ENCODE measurements around the gene ALG1L2. TPM values are rescaled to one million over a fixed set of nuclear protein-coding genes. Genes with fewer than 3 reads are reported as not detected.
"Not testable (repeated sequence)": the region's sequence is repeated elsewhere in the genome, so short reads cannot be mapped to it uniquely, and the experiment has no call there.

ALG1L2 gene
- total and polyA plus RNA-seq, 2 of the 8 experiments (the other 6 are each of a cell fraction or from before 2014, with no cell fraction given): 0.15 to 1.7 TPM

GRCh38 chr3:130122891-130123775 lies 41.5 kb downstream of the ALG1L2 start:
- H3K23me2 ChIP-seq (ENCODE audit: low read depth, low read length); DNase-seq (ENCODE audit: low read depth in 1 of 2, low spot score in 2 of 2); H3K4me1 ChIP-seq (replicated peaks in 1 of 4; ENCODE audit: control insufficient read depth in 3 of 4, insufficient read depth in 4 of 4, low read length in 3 of 4); H2BK12ac ChIP-seq (ENCODE audit: low read depth, low read length); H4K20me1 ChIP-seq (replicated peaks in 1 of 2; ENCODE audit: control insufficient read depth in 1 of 2, insufficient read depth in 2 of 2, low read length in 2 of 2); H3K4ac ChIP-seq (replicated peaks; ENCODE audit: insufficient read length, low read depth, low read length); H3K14ac ChIP-seq (ENCODE audit: insufficient read length); H2AK5ac ChIP-seq (ENCODE audit: low read depth, low read length); FAIRE-seq; H3K9me3 ChIP-seq (ENCODE audit: insufficient read depth in 2 of 2, low read depth in 1 of 2, low read length in 1 of 2); H3K56ac ChIP-seq (replicated peaks; ENCODE audit: insufficient read length, low read depth, low read length); H3K79me2 ChIP-seq (ENCODE audit: control insufficient read depth in 1 of 2, insufficient read depth in 2 of 2, low read length in 2 of 2); H3K27ac ChIP-seq (ENCODE audit: low read depth, low read length); CTCF ChIA-PET (ENCODE audit: partially characterized antibody); H3K23ac ChIP-seq (ENCODE audit: insufficient read length); POLR2A ChIA-PET (ENCODE audit: partially characterized antibody); H3K36me3 ChIP-seq (ENCODE audit: control insufficient read depth in 2 of 4, insufficient read depth in 4 of 4, low read length in 3 of 4); H4K5ac ChIP-seq (ENCODE audit: insufficient read length, low read depth, low read length); H3K18ac ChIP-seq (ENCODE audit: extremely low read depth, low read length); H3K9ac ChIP-seq (replicated peaks in 1 of 4; ENCODE audit: extremely low read depth in 1 of 4, low read depth in 3 of 4, low read length in 3 of 4); H2BK20ac ChIP-seq (ENCODE audit: low read length); H4K8ac ChIP-seq (ENCODE audit: extremely low read depth, insufficient read depth, low read length); H3K4me2 ChIP-seq (ENCODE audit: insufficient read depth in 1 of 2, low read depth in 2 of 2, low read length in 2 of 2); H2BK15ac ChIP-seq (ENCODE audit: low read length); H3K27me3 ChIP-seq (replicated peaks in 1 of 4; ENCODE audit: control insufficient read depth in 3 of 4, extremely low read depth in 1 of 4, insufficient read depth in 3 of 4, low read length in 3 of 4); H2AFZ ChIP-seq (ENCODE audit: low read length); H2BK5ac ChIP-seq (ENCODE audit: low read depth, low read length); H2BK120ac ChIP-seq (replicated peaks; ENCODE audit: low read depth, low read length); H3K4me3 ChIP-seq (ENCODE audit: extremely low read depth in 1 of 4, insufficient read depth in 2 of 4, low read depth in 3 of 4, low read length in 4 of 4); H4K91ac ChIP-seq (replicated peaks; ENCODE audit: insufficient read length, low read length); H3K79me1 ChIP-seq (ENCODE audit: low read depth, low read length): not testable (repeated sequence)
- 81% methylated on average over 17 of the region's 17 CpGs; no CpG with 5 or more reads in 1 of the 2 experiments for WGBS, 2 experiments (ENCODE audit: extremely low coverage in 1 of 2, insufficient coverage in 1 of 2, insufficient read length in 1 of 2, insufficient replicate concordance in 2 of 2, low coverage in 1 of 2, low lambda C conversion rate in 2 of 2, missing lambda C conversion rate in 1 of 2)

GRCh38 chr3:130125406-130125805 lies 43.8 kb downstream of the ALG1L2 start:
- H3K4ac ChIP-seq (replicated peaks; ENCODE audit: insufficient read length, low read depth, low read length); DNase-seq (ENCODE audit: low read depth in 1 of 2, low spot score in 2 of 2); H3K9me3 ChIP-seq (ENCODE audit: insufficient read depth in 2 of 2, low read depth in 1 of 2, low read length in 1 of 2); H2BK15ac ChIP-seq (ENCODE audit: low read length); H3K79me2 ChIP-seq (ENCODE audit: control insufficient read depth in 1 of 2, insufficient read depth in 2 of 2, low read length in 2 of 2); H3K4me2 ChIP-seq (ENCODE audit: insufficient read depth in 1 of 2, low read depth in 2 of 2, low read length in 2 of 2); H2AK5ac ChIP-seq (ENCODE audit: low read depth, low read length); H3K14ac ChIP-seq (ENCODE audit: insufficient read length); H3K23ac ChIP-seq (ENCODE audit: insufficient read length); H3K56ac ChIP-seq (replicated peaks; ENCODE audit: insufficient read length, low read depth, low read length); H2BK120ac ChIP-seq (replicated peaks; ENCODE audit: low read depth, low read length); H4K8ac ChIP-seq (ENCODE audit: extremely low read depth, insufficient read depth, low read length); H2BK5ac ChIP-seq (ENCODE audit: low read depth, low read length); POLR2A ChIA-PET (ENCODE audit: partially characterized antibody); H3K27me3 ChIP-seq (replicated peaks in 1 of 4; ENCODE audit: control insufficient read depth in 3 of 4, extremely low read depth in 1 of 4, insufficient read depth in 3 of 4, low read length in 3 of 4); H2AFZ ChIP-seq (ENCODE audit: low read length); H3K27ac ChIP-seq (ENCODE audit: low read depth, low read length); CTCF ChIA-PET (ENCODE audit: partially characterized antibody); H3K9ac ChIP-seq (replicated peaks in 1 of 4; ENCODE audit: extremely low read depth in 1 of 4, low read depth in 3 of 4, low read length in 3 of 4); H3K36me3 ChIP-seq (ENCODE audit: control insufficient read depth in 2 of 4, insufficient read depth in 4 of 4, low read length in 3 of 4); H3K18ac ChIP-seq (ENCODE audit: extremely low read depth, low read length); H2BK20ac ChIP-seq (ENCODE audit: low read length); H2BK12ac ChIP-seq (ENCODE audit: low read depth, low read length); H4K20me1 ChIP-seq (replicated peaks in 1 of 2; ENCODE audit: control insufficient read depth in 1 of 2, insufficient read depth in 2 of 2, low read length in 2 of 2); FAIRE-seq; H4K91ac ChIP-seq (replicated peaks; ENCODE audit: insufficient read length, low read length); H3K4me3 ChIP-seq (ENCODE audit: extremely low read depth in 1 of 4, insufficient read depth in 2 of 4, low read depth in 3 of 4, low read length in 4 of 4); H4K5ac ChIP-seq (ENCODE audit: insufficient read length, low read depth, low read length); H3K79me1 ChIP-seq (ENCODE audit: low read depth, low read length); H3K23me2 ChIP-seq (ENCODE audit: low read depth, low read length); H3K4me1 ChIP-seq (replicated peaks in 1 of 4; ENCODE audit: control insufficient read depth in 3 of 4, insufficient read depth in 4 of 4, low read length in 3 of 4): not testable (repeated sequence)
- WGBS, 2 experiments (ENCODE audit: extremely low coverage in 1 of 2, insufficient coverage in 1 of 2, insufficient read length in 1 of 2, insufficient replicate concordance in 2 of 2, low coverage in 1 of 2, low lambda C conversion rate in 2 of 2, missing lambda C conversion rate in 1 of 2): 91% methylated on average over 2 of the region's 2 CpGs; no CpG with 5 or more reads in 1 of the 2 experiments
